Measurements from ENCODE around the gene SDHC. TPM values are rescaled to one million over a fixed set of nuclear protein-coding genes. Genes with fewer than 3 reads are reported as not detected.

SDHC gene
- total RNA-seq, 1 donor from 2014 or later = 145 TPM

DNA sequence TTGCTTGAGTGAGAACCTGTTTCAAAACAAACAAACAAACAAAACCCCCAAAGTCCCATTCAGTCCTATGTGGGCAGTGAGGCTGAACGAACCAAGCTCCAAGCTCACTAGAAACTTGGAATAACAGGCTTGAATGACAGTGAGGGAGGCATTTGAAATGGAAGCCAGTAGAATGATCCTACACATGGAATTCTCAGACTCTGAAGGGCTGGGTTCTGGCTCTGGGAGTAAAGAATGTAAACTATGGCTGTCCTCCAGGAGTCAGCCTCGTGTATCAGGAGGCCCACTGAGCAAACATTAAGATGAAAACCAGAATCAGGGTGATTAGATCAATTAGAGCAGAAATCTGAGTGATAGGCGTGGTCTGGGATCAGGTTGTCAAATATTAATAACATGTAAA, 40.8 kb upstream of the SDHC start:
- TF ChIP-seq, protein P1, sequence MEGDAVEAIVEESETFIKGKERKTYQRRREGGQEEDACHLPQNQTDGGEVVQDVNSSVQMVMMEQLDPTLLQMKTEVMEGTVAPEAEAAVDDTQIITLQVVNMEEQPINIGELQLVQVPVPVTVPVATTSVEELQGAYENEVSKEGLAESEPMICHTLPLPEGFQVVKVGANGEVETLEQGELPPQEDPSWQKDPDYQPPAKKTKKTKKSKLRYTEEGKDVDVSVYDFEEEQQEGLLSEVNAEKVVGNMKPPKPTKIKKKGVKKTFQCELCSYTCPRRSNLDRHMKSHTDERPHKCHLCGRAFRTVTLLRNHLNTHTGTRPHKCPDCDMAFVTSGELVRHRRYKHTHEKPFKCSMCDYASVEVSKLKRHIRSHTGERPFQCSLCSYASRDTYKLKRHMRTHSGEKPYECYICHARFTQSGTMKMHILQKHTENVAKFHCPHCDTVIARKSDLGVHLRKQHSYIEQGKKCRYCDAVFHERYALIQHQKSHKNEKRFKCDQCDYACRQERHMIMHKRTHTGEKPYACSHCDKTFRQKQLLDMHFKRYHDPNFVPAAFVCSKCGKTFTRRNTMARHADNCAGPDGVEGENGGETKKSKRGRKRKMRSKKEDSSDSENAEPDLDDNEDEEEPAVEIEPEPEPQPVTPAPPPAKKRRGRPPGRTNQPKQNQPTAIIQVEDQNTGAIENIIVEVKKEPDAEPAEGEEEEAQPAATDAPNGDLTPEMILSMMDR (IDR thresholded peaks at IDR 0.05; ENCODE audit: unreplicated experiment) = no peak
- H3K4me3 Mint-ChIP-seq = no peak overlapping the region
- no peak overlapping the region for H3K27ac Mint-ChIP-seq
- no peak for DNase-seq (ENCODE audit: low spot score in 2 of 2, unreplicated experiment in 2 of 2)
- no peaks in the 10 kb centered on the region for H3K36me3 Mint-ChIP-seq
- H3K27me3 Mint-ChIP-seq (ENCODE audit: low read depth) = peaks cover 23% of the 10 kb centered on the region
- H3K4me1 Mint-ChIP-seq = peaks cover 2% of the 10 kb centered on the region
- no peaks in the 10 kb centered on the region for H3K9me3 Mint-ChIP-seq

DNA sequence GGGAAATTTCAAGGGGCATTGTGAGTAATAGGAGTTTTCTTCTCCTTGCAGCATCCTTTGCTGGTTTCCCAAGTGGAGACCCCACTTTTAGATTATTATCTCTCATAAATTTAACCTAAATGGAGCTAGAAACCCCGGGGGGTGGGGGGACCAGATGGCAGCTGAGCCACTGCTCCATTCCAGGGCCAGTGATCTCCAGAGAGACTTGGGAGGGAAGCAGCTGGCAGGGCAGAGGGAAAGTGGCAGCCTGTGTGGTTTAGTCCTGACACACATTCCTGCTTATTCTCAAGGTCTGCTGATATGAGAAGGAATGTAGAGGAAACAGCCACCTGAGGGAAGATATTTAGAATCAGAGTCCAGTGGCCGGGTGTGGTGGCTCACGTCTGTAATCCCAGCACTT, 39.3 kb upstream of the SDHC start:
- no peak overlapping the region for H3K4me3 Mint-ChIP-seq
- peaks cover 33% of the 10 kb centered on the region for H3K27me3 Mint-ChIP-seq (ENCODE audit: low read depth)
- peaks cover 2% of the 10 kb centered on the region for H3K4me1 Mint-ChIP-seq
- no peaks in the 10 kb centered on the region for H3K36me3 Mint-ChIP-seq
- DNase-seq (ENCODE audit: low spot score in 2 of 2, unreplicated experiment in 2 of 2) = no peak
- H3K9me3 Mint-ChIP-seq = no peaks in the 10 kb centered on the region
- H3K27ac Mint-ChIP-seq = no peak overlapping the region
- TF ChIP-seq, protein P1 (IDR thresholded peaks at IDR 0.05; ENCODE audit: unreplicated experiment) = no peak

GRCh38 chr1:161282991-161283390, 31.2 kb upstream of the SDHC start:
- Mint-ChIP-seq H3K4me3 (no peak overlapping the region), H3K27ac (no peak overlapping the region), H3K9me3 (no peaks in the 10 kb centered on the region), H3K27me3 (ENCODE audit: low read depth) (peaks cover 63% of the 10 kb centered on the region), H3K4me1 (no peaks in the 10 kb centered on the region), H3K36me3 (no peaks in the 10 kb centered on the region)
- no peak for DNase-seq (ENCODE audit: low spot score in 2 of 2, unreplicated experiment in 2 of 2)
- TF ChIP-seq, protein P1 (IDR thresholded peaks at IDR 0.05; ENCODE audit: unreplicated experiment) = no peak

GRCh38 chr1:161285113-161285512, 29.1 kb upstream of the SDHC start:
- Mint-ChIP-seq H3K4me3 (no peak overlapping the region), H3K36me3 (no peaks in the 10 kb centered on the region), H3K27me3 (ENCODE audit: low read depth) (peaks cover 52% of the 10 kb centered on the region), H3K4me1 (no peaks in the 10 kb centered on the region), H3K9me3 (no peaks in the 10 kb centered on the region), H3K27ac (no peak overlapping the region)
- no peak for DNase-seq (ENCODE audit: low spot score in 2 of 2, unreplicated experiment in 2 of 2)
- TF ChIP-seq, protein P1 (IDR thresholded peaks at IDR 0.05; ENCODE audit: unreplicated experiment) = no peak

- TF ChIP-seq, protein P1 (IDR thresholded peaks at IDR 0.05; ENCODE audit: unreplicated experiment) = no peak
- H3K27ac Mint-ChIP-seq = no peak overlapping the region
- no peaks in the 10 kb centered on the region for H3K36me3 Mint-ChIP-seq
- no peaks in the 10 kb centered on the region for H3K4me1 Mint-ChIP-seq
- no peak for DNase-seq (ENCODE audit: low spot score in 2 of 2, unreplicated experiment in 2 of 2)
- H3K4me3 Mint-ChIP-seq = no peak overlapping the region
- no peaks in the 10 kb centered on the region for H3K9me3 Mint-ChIP-seq
- H3K27me3 Mint-ChIP-seq (ENCODE audit: low read depth) = peaks cover 48% of the 10 kb centered on the region
Measured at GRCh38 chr1:161285521-161285920, 28.7 kb upstream of the SDHC start.

DNA sequence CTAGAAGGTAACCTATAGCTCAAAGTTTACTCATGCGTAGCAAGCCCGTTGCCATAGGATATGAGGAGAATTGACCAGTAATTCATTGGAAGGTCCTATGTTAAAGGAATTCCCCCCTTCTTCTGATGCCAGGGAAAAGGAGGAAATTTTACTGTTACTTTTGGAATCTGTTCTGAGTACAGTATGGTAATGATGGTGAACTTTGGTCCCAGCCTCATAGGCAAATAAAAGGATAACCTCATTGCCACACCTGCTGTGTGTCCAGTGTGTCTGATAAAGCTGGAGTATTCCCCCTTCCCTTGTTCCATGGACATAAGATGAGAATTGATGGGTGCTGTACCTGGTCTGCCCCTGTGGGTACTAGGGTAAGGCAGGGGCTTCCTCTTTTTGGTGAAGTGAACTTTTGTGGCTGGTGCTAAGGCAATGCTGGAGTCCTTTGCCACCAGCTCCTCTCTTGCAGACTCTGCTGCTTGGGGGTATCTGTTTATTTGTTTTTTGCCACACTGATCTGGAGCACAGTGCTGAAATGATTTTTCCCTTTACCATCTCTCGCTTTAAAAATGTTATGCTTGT, 26.6 kb upstream of the SDHC start:
- Mint-ChIP-seq H3K9me3 (no peaks in the 10 kb centered on the region), H3K4me1 (no peaks in the 10 kb centered on the region), H3K27me3 (ENCODE audit: low read depth) (peaks cover 45% of the 10 kb centered on the region), H3K36me3 (no peaks in the 10 kb centered on the region), H3K27ac (no peak overlapping the region), H3K4me3 (no peak overlapping the region)
- DNase-seq (ENCODE audit: low spot score in 2 of 2, unreplicated experiment in 2 of 2) = no peak
- TF ChIP-seq, protein P1 (IDR thresholded peaks at IDR 0.05; ENCODE audit: unreplicated experiment) = no peak
